SK-N-SH treated with all-trans-retinoic acid at 6 μM for 48 hours (cell line): ENCODE data around the gene ATN1.

Experiments used
- ARNTL ChIP-seq: fragments of 450-650 bp; formaldehyde crosslinking; IDR thresholded peaks from 2 replicates; pipeline ENCODE4 v1.5.0; 2020; ENCODE audit warnings: low read depth, mild to moderate bottlenecking, moderate library complexity, borderline replicate concordance
- CSDC2 ChIP-seq: fragments of 250-450 bp; sonication (Bioruptor Pico); IDR thresholded peaks from 2 replicates; pipeline ENCODE4 v1.5.0; 2020; ENCODE audit warnings: mild to moderate bottlenecking, moderate library complexity
- OSR1 ChIP-seq: fragments of 250-450 bp; sonication (Bioruptor Pico); IDR thresholded peaks from 2 replicates; pipeline ENCODE4 v1.8.0; 2022; ENCODE audit warnings: moderate library complexity, mild to moderate bottlenecking, inconsistent platforms
- RARB ChIP-seq: fragments of 250-450 bp; sonication (Bioruptor Pico); IDR thresholded peaks from 2 replicates; pipeline ENCODE4 v1.8.0; 2021; ENCODE audit warnings: mild to moderate bottlenecking, moderate library complexity
- SNAI2 ChIP-seq: fragments of 250-450 bp; sonication (Bioruptor Pico); IDR thresholded peaks from 2 replicates; pipeline ENCODE4 v1.5.0; 2020; ENCODE audit warnings: mild to moderate bottlenecking, moderate library complexity
- TCF4 ChIP-seq: fragments of 250-450 bp; sonication (Bioruptor Pico); IDR thresholded peaks from 2 replicates; pipeline ENCODE4 v1.8.0; 2021; ENCODE audit warnings: mild to moderate bottlenecking, moderate library complexity, borderline replicate concordance
- ZFP3 ChIP-seq: fragments of 250-450 bp; sonication (Bioruptor Pico); IDR thresholded peaks from 2 replicates; pipeline ENCODE4 v1.5.0; 2020; ENCODE audit warnings: mild to moderate bottlenecking, moderate library complexity
- ZNF565 ChIP-seq: fragments of 450-650 bp; formaldehyde crosslinking; conservative IDR thresholded peaks from 2 replicates; pipeline ENCODE4 v1.5.0; 2020; ENCODE audit warnings: low read depth, mild to moderate bottlenecking, moderate library complexity
- ZNF8 ChIP-seq: fragments of 450-650 bp; formaldehyde crosslinking; IDR thresholded peaks from 2 replicates; pipeline ENCODE4 v1.5.0; 2020; ENCODE audit warnings: mild to moderate bottlenecking, moderate library complexity
- TF ChIP-seq, protein P1 (sequence below): fragments of 250-450 bp; sonication (Bioruptor Pico); IDR thresholded peaks from 2 replicates; pipeline ENCODE4 v1.8.0; 2020; ENCODE audit warnings: mild to moderate bottlenecking, moderate library complexity, borderline replicate concordance

DNA sequence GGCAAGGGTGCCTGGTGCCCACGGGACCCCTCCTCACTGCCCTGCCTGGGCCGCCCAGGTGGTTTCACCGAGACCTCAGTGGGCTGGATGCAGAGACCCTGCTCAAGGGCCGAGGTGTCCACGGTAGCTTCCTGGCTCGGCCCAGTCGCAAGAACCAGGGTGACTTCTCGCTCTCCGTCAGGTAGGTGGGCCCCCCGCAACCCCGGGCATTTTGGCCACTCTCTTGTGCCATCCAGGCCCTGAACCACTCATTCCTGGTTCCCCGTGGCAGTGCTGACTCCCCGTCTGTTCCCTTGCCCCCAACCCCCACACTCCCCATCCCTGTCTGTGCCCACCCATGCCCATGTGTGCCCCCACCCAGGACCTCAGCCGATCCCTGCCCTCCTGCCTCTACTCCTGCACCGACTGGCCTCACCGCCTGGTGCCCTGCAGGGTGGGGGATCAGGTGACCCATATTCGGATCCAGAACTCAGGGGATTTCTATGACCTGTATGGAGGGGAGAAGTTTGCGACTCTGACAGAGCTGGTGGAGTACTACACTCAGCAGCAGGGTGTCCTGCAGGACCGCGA, 23.9 kb downstream of the ATN1 start:
- TF ChIP-seq ZFP3 (CRISPR knock-in tag) = no peak
- TF ChIP-seq RARB = no peak
- no peak for TF ChIP-seq OSR1
- TF ChIP-seq CSDC2 (CRISPR knock-in tag) = no peak
- TF ChIP-seq ARNTL (CRISPR knock-in tag) = no peak
- no peak for TF ChIP-seq SNAI2 (CRISPR knock-in tag)
- TF ChIP-seq, protein P1, sequence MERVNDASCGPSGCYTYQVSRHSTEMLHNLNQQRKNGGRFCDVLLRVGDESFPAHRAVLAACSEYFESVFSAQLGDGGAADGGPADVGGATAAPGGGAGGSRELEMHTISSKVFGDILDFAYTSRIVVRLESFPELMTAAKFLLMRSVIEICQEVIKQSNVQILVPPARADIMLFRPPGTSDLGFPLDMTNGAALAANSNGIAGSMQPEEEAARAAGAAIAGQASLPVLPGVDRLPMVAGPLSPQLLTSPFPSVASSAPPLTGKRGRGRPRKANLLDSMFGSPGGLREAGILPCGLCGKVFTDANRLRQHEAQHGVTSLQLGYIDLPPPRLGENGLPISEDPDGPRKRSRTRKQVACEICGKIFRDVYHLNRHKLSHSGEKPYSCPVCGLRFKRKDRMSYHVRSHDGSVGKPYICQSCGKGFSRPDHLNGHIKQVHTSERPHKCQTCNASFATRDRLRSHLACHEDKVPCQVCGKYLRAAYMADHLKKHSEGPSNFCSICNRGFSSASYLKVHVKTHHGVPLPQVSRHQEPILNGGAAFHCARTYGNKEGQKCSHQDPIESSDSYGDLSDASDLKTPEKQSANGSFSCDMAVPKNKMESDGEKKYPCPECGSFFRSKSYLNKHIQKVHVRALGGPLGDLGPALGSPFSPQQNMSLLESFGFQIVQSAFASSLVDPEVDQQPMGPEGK (CRISPR knock-in tag) = no peak
- TF ChIP-seq TCF4 = no peak
- no peak for TF ChIP-seq ZNF8 (CRISPR knock-in tag)
- no peak for TF ChIP-seq ZNF565 (CRISPR knock-in tag)
